ENCODE measurements around the gene SH2D3A.

SH2D3A gene

DNA sequence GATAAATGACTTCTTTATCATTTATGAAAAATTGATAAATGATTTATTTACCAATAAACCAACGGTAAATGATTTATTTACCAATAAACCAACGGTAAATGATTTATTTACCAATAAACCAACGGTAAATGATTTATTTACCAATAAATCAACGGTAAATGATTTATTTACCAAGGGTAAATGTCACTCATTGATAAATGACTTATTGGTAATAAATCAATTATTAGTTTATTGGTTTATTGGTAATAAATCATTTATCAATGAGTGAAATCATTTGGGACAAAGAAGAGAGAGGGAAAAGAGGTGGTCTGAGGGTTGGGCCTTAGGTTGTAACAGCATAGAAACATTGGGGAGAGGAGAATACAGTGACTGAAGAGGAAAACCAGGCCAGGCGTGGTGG, 26.7 kb upstream of the SH2D3A start:
- ChIA-PET POLR2A (no interaction called here), CTCF (interaction anchor here (0.6 kb wide), 1 partner anchor 293 kb away, joined by 10 read pairs; no protein-coding TSS in a partner anchor)
- no peak overlapping the region for H3K27ac ChIP-seq (ENCODE audit: extremely low read depth, low read depth, low read length)
- no peak overlapping the region for H3K4me3 ChIP-seq (ENCODE audit: low read depth, low read length)
- no peak for TF ChIP-seq ZNF404 (tag by site-specific recombination; IDR thresholded peaks at IDR 0.05)
- TF ChIP-seq, protein P1, sequence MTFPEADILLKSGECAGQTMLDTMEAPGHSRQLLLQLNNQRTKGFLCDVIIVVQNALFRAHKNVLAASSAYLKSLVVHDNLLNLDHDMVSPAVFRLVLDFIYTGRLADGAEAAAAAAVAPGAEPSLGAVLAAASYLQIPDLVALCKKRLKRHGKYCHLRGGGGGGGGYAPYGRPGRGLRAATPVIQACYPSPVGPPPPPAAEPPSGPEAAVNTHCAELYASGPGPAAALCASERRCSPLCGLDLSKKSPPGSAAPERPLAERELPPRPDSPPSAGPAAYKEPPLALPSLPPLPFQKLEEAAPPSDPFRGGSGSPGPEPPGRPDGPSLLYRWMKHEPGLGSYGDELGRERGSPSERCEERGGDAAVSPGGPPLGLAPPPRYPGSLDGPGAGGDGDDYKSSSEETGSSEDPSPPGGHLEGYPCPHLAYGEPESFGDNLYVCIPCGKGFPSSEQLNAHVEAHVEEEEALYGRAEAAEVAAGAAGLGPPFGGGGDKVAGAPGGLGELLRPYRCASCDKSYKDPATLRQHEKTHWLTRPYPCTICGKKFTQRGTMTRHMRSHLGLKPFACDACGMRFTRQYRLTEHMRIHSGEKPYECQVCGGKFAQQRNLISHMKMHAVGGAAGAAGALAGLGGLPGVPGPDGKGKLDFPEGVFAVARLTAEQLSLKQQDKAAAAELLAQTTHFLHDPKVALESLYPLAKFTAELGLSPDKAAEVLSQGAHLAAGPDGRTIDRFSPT (tag by site-specific recombination; IDR thresholded peaks at IDR 0.05): no peak
- no peak for TF ChIP-seq ZNF544 (tag by site-specific recombination; IDR thresholded peaks at IDR 0.05)
- no peak for TF ChIP-seq ZNF274 (IDR thresholded peaks at IDR 0.05; ENCODE audit: low read length)
- TF ChIP-seq ZNF274 (tag by site-specific recombination; IDR thresholded peaks at IDR 0.05; ENCODE audit: borderline replicate concordance): no peak
- no peak for TF ChIP-seq ZNF335 (tag by site-specific recombination; conservative IDR thresholded peaks at IDR 0.05)
- no peaks in the 10 kb centered on the region for H3K9me3 ChIP-seq (ENCODE audit: control insufficient read depth, insufficient read depth, low read depth, low read length)
- H3K36me3 ChIP-seq (ENCODE audit: control insufficient read depth in 2 of 2, insufficient read depth in 1 of 2, low read length in 2 of 2): no peaks in the 10 kb centered on the region
- H3K4me1 ChIP-seq (ENCODE audit: control insufficient read depth, insufficient read depth, low read length): peaks cover 2% of the 10 kb centered on the region; the same call in 1 of the 2 replicates

DNA sequence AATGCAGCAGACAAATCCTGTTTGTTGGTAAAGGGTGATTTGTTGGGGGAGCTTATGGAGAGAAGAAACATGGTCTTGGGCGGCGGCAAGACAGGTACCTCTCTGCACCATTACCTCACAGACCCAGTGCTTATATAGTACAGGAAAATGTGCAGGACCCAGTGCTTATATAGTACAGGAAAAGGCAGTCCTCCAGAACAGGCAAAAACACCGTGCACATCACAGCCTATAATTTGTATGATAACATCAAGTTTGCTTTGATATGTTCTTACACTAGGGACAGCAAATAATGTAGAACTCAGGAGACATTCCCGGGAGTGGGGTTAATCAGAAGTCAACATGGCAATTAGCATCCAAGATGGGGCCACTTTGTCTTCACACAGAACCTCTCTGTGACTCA, 26.2 kb upstream of the SH2D3A start:
- no peaks in the 10 kb centered on the region for H3K36me3 ChIP-seq (ENCODE audit: control insufficient read depth in 2 of 2, insufficient read depth in 1 of 2, low read length in 2 of 2)
- CTCF ChIA-PET: no interaction called here
- H3K9me3 ChIP-seq (ENCODE audit: control insufficient read depth, insufficient read depth, low read depth, low read length): no peaks in the 10 kb centered on the region
- peaks cover 2% of the 10 kb centered on the region; the same call in 1 of the 2 replicates for H3K4me1 ChIP-seq (ENCODE audit: control insufficient read depth, insufficient read depth, low read length)
- no peak overlapping the region for H3K27ac ChIP-seq (ENCODE audit: extremely low read depth, low read depth, low read length)
- POLR2A ChIA-PET: no interaction called here
- no peak overlapping the region for H3K4me3 ChIP-seq (ENCODE audit: low read depth, low read length)
- TF ChIP-seq ZBTB1 (tag by site-specific recombination; IDR thresholded peaks at IDR 0.05) (no peak), YY1 (tag by site-specific recombination; IDR thresholded peaks at IDR 0.05) (no peak), ZNF629 (tag by site-specific recombination; IDR thresholded peaks at IDR 0.05) (no peak), ZNF843 (tag by site-specific recombination; IDR thresholded peaks at IDR 0.05) (no peak), ZNF544 (tag by site-specific recombination; IDR thresholded peaks at IDR 0.05) (no peak), ZNF112 (tag by site-specific recombination; IDR thresholded peaks at IDR 0.05) (no peak), KLF8 (tag by site-specific recombination; IDR thresholded peaks at IDR 0.05) (no peak), SP3 (tag by site-specific recombination; IDR thresholded peaks at IDR 0.05) (no peak), ZNF768 (tag by site-specific recombination; IDR thresholded peaks at IDR 0.05) (no peak), KLF10 (tag by site-specific recombination; IDR thresholded peaks at IDR 0.05) (no peak), ZNF302 (tag by site-specific recombination; IDR thresholded peaks at IDR 0.05; ENCODE audit: low read depth) (no peak), ZNF19 (tag by site-specific recombination; IDR thresholded peaks at IDR 0.05; ENCODE audit: low read depth) (no peak), ZNF311 (tag by site-specific recombination; IDR thresholded peaks at IDR 0.05; ENCODE audit: borderline replicate concordance) (no peak), ZNF837 (tag by site-specific recombination; IDR thresholded peaks at IDR 0.05) (no peak)
- TF ChIP-seq, protein P2, sequence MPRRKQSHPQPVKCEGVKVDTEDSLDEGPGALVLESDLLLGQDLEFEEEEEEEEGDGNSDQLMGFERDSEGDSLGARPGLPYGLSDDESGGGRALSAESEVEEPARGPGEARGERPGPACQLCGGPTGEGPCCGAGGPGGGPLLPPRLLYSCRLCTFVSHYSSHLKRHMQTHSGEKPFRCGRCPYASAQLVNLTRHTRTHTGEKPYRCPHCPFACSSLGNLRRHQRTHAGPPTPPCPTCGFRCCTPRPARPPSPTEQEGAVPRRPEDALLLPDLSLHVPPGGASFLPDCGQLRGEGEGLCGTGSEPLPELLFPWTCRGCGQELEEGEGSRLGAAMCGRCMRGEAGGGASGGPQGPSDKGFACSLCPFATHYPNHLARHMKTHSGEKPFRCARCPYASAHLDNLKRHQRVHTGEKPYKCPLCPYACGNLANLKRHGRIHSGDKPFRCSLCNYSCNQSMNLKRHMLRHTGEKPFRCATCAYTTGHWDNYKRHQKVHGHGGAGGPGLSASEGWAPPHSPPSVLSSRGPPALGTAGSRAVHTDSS (tag by site-specific recombination; IDR thresholded peaks at IDR 0.05): no peak
- TF ChIP-seq, protein P3, sequence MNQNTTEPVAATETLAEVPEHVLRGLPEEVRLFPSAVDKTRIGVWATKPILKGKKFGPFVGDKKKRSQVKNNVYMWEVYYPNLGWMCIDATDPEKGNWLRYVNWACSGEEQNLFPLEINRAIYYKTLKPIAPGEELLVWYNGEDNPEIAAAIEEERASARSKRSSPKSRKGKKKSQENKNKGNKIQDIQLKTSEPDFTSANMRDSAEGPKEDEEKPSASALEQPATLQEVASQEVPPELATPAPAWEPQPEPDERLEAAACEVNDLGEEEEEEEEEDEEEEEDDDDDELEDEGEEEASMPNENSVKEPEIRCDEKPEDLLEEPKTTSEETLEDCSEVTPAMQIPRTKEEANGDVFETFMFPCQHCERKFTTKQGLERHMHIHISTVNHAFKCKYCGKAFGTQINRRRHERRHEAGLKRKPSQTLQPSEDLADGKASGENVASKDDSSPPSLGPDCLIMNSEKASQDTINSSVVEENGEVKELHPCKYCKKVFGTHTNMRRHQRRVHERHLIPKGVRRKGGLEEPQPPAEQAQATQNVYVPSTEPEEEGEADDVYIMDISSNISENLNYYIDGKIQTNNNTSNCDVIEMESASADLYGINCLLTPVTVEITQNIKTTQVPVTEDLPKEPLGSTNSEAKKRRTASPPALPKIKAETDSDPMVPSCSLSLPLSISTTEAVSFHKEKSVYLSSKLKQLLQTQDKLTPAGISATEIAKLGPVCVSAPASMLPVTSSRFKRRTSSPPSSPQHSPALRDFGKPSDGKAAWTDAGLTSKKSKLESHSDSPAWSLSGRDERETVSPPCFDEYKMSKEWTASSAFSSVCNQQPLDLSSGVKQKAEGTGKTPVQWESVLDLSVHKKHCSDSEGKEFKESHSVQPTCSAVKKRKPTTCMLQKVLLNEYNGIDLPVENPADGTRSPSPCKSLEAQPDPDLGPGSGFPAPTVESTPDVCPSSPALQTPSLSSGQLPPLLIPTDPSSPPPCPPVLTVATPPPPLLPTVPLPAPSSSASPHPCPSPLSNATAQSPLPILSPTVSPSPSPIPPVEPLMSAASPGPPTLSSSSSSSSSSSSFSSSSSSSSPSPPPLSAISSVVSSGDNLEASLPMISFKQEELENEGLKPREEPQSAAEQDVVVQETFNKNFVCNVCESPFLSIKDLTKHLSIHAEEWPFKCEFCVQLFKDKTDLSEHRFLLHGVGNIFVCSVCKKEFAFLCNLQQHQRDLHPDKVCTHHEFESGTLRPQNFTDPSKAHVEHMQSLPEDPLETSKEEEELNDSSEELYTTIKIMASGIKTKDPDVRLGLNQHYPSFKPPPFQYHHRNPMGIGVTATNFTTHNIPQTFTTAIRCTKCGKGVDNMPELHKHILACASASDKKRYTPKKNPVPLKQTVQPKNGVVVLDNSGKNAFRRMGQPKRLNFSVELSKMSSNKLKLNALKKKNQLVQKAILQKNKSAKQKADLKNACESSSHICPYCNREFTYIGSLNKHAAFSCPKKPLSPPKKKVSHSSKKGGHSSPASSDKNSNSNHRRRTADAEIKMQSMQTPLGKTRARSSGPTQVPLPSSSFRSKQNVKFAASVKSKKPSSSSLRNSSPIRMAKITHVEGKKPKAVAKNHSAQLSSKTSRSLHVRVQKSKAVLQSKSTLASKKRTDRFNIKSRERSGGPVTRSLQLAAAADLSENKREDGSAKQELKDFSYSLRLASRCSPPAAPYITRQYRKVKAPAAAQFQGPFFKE (tag by site-specific recombination; IDR thresholded peaks at IDR 0.05; ENCODE audit: borderline replicate concordance): no peak

Measured in HEK293 (cell line).